ENCODE data around the gene NCOA7.

GRCh38 chr6:125748406-125749172 is 42.2 kb upstream of the NCOA7 start:
- no peak for TF ChIP-seq CTCF (IDR thresholded peaks at IDR 0.05; ENCODE audit: low read depth, low read length, poor library complexity, severe bottlenecking)
- peak; percentile 34 for TF ChIP-seq EZH2phosphoT487 (IDR thresholded peaks at IDR 0.05; ENCODE audit: borderline replicate concordance, low read length)
